GM21423 (cell line): ENCODE measurements around the gene L3MBTL1.
"Not testable (repeated sequence)": the region's sequence is repeated elsewhere in the genome, so short reads cannot be mapped to it uniquely, and the experiment has no call there.

Experiments
- ATAC-seq: cut with Tn5 transposase; IDR thresholded peaks from one replicate; pipeline ENCODE4 v1.9.1; 2021; ENCODE audit warnings: mild to moderate bottlenecking, moderate library complexity; ENCODE audit not compliant: unreplicated experiment

Gene L3MBTL1

DNA sequence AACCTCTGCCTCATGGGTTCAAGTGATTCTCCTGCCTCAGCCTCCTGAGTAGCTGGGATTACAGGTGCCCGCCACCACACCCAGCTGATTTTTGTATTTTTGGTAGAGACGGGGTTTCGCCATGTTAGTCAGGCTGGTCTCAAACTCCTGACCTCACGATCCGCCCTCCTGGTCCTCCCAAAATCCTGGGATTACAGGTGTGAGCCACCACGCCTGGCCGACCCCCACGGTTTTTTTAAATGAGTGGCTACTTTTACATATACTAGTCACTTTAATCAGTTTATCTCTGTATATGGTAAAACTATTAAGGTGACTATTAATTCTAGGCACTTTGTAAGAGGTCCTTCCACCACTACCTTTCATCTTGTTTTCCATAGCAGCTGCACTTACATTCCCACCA lies 5.5 kb upstream of the L3MBTL1 start:
- ATAC-seq, result not testable (repeated sequence)

DNA sequence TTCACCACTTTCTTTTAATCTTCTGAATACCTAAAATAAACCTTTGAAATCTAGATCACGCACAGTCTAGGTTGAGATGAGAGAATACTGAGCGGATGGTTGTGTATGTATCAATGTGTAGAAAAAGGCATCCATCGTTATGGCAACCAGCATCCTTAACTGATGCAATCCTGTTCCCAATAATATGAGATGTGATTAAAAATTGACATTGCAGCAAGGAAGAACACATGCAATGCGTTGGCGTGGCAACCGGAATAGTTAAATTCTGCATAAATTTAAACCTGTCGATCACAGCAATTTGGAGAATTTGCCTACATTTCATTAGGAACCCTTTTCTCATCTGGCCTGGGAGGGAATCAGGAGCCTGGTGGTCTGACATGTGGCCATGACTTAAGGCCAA lies 1.3 kb upstream of the L3MBTL1 start:
- ATAC-seq, result no peak

DNA sequence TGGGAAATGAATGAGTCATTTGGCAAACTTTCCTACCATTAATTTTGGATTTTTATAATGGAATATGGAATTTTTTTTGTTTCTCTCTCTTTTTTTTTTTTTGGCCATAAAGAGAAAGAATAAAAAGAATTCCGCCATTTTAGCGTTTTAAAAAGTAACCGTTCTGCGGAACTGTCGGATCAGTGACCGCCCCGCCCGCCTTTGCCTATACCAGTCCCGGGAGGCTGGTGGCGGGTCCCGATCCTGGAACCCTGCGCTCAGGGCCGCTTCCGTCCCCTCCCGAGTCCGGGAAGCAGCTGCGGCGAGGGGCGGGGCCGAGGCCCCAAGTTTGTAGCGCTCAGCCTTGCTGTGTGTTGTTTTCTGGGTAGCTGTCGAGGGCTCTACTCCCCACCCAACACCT lies 609 bp downstream of the L3MBTL1 start:
- no peak for ATAC-seq

DNA sequence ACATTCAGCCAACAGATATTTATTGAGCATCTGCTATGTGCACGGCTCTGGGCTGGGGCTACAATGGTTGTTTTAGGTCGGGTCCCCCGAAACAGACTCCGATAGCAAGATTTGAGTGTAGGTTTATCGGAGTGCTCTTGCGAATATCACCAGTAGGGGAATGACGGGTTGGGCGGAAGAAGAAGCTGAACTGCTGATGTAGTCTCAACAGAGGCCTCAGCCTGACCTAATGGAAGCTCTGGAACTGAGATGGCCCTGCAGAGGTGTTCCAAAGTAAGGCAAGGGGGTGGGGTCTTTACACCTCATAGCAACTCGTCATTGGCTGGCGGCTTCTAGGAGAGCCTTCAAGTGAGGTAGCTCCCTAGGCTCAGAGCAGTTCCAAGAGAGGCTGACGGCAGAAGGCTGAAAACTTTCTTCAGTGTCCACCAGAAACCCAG lies 1.1 kb downstream of the L3MBTL1 start:
- no peak for ATAC-seq

DNA sequence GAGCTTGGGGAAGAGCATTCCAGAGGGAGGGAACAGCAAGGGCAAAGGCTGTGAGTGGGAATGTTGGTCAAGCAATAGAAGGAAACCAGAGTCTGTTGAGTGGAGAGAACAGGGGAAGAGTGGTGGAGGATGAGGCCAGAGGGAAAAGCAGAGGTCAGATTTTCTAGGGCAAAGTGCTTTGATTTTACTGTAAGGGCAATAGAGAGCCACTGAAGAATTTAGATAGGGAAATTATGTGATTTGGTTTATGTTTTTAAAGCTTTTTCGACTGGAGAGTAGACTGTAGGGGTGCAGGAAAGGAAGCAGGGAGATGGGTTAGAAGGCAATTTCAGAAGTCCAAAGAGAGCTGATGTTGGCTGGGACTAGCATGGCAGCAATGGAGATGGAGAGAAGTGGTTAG lies 4.4 kb downstream of the L3MBTL1 start:
- no peak for ATAC-seq

DNA sequence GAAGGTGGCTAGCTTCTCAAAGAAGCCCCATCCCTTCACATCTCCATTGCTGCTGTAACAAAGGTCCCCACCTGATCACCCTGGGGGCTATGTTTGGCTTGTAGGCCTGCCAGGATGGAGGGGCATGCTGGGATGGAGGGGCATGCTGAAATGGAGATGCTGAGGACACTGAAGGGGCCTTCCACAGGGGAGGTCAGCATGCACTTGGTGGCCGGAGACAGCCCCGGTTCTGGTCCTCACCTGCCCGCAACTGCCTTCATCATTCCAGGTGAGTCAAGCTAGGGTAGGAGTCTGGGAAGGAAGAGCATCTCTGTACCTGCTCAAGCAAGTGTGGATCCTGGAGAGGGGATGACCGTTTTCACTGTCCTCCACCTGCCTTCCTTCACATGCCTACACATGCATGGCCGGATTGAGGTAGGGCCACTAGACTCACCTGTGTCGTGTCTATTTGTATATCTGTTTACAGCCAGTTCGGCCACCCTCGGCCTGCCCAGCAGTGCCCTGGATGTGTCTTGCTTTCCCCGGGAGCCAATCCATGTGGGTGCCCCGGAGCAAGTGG lies 6.0 kb downstream of the L3MBTL1 start:
- ATAC-seq, result no peak

DNA sequence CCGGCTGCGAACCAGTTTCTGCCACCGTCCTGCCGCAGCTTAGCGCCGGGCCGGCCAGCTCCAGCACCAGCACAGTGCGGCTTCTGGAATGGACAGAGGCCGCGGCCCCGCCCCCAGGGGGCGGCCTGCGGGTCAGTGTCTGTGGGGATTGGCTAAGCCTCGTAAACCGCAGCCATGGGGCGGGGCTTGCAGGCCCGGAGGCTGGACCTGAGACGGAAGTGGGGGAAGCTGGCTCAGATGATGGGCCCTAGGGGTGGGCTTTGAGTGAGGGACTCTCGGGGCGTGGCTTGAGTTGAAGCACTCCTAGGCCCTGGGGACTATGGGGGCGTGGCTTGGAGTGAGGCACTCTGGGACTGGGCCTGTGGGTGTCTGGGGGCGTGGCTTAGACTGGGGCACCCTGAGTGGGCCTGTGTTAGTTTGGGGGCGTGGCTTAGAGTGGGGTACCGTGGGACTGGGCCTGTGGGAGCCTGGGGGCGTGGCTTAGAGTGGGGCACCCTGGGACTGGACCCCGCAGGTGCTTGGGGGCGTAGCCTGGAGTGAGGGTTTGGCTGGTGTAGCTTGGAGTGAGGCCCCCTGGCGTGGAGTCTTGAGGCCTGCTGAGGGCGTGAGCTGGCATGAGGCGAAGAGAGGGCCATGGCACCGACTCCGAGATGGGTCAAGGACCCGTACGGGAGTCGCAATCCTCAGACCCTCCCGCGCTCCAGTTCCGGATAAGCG lies 6.6 kb downstream of the L3MBTL1 start:
- peak; percentile 80 for ATAC-seq

DNA sequence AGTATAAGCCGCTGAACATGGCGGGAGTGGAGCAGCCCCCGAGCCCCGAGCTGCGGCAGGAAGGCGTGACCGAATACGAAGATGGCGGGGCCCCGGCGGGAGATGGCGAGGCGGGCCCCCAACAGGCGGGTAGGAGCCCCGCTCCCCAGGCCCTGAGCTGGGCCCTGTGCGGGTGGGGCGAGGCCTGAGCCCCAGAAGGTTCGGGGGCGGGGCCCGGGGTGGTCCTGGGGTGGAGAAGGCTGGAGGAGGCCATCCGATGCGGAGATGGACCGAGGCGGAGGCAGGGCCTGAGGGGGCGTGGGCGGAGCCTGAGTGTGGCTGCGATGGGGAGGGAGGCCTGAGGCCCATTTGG lies 7.1 kb downstream of the L3MBTL1 start:
- peak; percentile 13 for ATAC-seq

DNA sequence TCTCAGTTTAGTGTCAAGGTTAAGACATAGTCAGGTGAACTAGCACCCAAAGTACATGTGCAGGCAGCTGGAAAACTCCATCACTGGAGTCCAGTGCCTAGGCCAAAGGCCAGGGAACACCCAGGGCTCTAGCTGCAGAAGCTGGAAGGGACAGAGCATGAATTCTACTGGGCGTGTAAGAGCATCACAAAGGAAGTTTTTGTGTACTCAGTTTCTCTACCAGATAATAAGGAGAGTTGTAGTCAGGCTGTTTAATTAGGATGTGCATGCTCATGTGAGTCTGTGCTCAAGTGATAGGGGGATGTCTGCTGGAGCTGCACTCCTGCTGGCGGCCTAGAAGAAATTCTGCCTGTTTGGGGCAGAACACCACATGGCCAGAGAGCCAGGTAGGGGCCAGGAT lies 8.1 kb downstream of the L3MBTL1 start:
- no peak for ATAC-seq

DNA sequence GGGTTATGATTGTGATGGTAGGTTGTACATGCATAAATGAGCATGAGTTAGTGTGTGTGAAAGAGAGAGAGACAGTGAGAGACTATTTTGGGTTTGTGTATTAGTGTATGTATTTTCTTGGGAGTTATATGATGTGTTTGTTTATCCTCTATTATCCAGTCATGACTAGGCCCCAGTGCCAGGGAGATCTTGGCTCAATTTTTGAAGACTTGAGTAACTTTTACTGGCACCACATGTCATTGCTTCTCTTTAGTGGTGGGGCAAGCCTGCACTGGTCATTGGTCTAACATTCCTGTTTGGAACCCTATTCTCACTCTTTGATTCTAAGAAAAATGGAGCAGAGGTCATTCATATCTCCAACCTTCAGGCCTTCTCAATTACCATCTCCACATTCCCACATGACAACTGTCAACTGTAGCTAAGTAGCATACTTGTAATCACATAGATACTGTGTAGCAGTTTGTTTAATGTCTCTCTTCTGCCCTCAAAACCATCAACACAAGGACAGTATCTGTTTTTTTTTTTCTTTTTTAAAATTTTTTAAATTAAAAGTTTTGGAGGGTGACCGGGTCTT lies 8.8 kb downstream of the L3MBTL1 start:
- ATAC-seq, result no peak

DNA sequence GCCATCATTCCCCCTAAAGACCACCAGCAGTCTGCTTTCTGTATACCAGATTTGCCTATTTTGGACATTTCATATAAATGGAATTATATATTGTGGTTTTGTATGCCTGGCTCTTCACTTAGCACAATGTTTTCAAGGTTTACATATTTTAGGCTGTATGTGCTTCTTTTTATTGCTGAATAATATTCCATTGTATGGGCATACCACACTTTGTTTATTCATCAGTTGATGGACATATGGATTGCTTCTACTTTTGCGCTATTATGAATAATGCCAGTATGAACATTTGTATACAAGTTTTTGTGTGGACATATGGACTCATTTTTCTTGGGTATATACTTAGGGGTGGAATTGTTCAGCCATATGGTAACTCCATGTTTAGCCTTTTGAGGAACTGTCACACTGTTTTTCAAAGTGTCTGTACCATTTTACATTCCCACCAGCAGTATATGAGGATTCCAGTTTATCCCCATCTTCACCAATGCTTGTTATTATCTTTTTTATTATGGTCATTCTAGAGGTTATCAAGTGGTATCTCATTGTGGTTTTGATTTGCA lies 12.7 kb downstream of the L3MBTL1 start:
- no peak for ATAC-seq

DNA sequence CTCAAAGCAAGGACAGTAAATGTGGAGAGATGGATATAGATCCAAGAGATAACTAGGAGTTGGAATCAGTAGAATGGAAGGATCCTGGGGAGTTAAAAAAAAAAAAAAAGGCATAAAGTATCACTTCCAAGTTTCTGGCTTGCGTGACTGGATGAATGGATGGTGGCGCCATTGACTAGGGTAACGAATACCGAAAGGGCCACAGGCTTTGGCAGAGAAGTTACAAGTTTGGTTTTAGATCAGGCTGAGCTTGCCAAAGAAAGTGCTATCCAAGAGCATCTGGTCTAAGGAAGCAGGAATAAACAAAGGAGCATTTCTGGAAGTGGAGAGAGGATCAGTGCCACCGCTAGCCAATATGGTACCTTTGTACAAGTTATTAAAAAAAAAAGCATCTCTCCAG lies 17.5 kb downstream of the L3MBTL1 start:
- no peak for ATAC-seq

DNA sequence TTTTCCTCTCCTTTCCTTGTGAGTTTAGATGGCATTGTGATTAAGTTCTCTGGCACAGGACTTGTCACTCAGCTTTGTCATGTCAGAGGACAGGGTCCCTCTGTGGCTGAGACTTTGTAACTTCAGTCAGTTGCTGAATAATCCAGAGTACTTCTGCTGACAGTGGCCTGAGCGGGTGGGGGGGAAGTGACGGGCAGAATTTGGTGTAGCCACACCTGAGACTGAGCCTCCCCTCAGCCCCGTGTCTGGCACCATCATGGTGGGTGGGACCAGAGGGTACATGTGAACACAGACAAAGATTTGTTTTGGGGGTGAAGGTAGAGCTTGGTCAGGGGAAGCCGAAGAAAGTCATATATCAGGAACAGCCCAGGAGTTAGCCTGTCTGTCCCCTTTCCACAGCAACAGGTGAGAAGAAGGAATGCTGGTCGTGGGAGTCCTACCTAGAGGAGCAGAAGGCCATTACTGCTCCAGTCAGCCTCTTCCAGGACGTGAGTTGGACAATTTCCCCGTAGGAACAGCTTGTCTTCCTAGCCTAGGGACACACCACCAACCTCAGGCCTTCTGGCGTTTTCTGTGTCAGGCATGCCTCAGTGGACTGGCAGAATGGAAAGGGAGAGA lies 20.9 kb downstream of the L3MBTL1 start:
- no peak for ATAC-seq

DNA sequence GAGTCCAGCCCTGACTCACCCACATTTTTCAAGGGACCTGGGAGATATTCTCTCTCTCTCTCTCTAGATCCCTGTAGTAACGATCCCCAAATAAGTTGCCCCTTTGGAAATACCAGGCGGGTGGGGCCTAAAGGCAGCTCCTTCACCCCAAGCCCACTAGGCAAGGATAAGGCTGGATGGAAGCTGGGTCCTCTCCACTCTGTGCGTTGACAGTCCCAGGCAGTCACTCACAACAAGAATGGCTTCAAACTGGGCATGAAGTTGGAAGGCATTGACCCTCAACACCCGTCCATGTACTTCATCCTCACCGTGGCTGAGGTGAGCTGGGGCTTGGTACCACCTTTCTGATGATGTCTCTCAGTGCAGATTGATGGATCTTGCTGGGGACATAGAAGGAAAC lies 21.6 kb downstream of the L3MBTL1 start:
- no peak for ATAC-seq

DNA sequence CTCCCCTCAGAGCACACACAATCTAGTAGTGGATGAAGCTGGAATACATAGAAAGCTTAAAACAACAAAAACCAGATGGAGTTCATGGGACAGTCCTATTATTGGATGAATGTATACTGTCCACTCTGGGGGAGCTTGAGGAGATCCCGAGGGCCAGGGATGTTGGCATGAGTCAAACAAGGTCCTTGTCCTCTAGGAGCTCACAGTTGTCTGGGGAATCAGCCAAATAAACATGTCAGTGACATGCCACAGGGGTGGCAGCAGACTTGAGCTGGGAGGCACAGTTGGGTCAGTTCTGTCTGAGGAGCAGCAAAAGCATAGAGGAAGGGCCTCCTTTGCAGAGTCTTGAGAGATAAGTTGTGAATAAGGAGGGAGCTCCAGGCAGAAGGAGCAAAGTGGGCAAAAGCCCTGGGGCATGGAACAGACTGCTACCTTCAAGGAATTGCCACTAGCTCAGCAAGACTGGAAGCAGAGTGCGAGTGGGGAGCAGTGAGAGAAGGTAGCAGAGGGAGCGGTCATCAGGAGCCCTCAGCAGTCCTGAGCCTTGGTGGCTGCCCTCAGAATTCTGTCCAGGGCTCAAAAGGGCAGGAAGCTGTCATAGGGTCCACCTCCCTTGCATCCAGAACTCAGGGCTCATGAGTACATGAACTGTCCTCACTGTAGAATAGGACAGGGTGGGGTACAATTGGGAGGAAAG lies 22.1 kb downstream of the L3MBTL1 start:
- no peak for ATAC-seq

DNA sequence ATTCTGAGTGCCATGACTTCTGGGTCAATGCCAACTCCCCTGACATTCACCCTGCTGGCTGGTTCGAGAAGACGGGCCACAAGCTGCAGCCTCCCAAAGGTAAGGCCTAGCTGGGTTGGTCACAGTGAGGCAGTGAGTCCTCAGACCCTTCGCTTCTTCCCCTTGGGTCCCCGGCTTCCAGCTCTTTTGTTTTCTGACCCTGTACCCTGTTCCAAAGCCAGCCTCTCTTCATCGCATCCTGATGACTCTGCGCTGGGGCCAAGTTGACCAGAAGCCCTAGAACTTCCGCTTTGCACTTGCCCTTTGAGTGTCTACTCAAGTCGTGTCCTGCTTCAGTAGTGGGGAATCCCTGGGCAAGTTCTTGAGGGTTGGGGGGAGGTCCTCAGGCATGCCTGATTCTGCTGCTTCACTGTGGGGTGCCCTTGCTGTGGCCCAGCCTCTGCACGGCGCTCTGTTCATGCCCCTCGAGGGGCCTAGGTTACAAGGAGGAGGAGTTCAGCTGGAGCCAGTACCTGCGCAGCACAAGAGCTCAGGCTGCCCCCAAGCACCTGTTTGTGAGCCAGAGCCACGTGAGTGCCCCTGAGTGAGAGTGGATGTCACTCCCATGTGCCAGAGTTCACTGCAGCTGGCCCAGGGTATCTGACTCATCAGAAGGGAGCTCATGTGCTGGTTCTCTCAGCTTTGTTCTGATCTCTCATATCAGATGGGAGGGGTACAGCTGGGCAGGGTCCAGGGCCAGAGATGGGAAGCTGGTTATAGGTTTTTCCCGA lies 23.0 kb downstream of the L3MBTL1 start:
- no peak for ATAC-seq

DNA sequence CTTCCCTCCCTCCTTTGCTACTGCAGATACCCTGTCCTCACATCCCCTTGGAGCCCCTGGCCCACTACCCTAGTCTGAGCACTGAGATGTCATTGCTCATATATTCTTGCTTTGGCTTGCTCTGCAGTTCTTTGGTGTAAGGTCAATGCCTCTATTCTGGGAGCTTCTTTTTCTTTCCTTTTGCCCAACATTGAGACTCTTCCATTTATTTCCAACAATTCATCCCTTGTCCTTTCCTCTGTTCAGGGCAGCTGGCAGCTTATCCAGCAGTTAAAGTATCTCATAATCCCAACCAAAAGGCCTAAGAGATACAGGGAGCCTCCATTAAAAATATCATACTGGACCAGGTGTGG lies 23.6 kb downstream of the L3MBTL1 start:
- no peak for ATAC-seq

DNA sequence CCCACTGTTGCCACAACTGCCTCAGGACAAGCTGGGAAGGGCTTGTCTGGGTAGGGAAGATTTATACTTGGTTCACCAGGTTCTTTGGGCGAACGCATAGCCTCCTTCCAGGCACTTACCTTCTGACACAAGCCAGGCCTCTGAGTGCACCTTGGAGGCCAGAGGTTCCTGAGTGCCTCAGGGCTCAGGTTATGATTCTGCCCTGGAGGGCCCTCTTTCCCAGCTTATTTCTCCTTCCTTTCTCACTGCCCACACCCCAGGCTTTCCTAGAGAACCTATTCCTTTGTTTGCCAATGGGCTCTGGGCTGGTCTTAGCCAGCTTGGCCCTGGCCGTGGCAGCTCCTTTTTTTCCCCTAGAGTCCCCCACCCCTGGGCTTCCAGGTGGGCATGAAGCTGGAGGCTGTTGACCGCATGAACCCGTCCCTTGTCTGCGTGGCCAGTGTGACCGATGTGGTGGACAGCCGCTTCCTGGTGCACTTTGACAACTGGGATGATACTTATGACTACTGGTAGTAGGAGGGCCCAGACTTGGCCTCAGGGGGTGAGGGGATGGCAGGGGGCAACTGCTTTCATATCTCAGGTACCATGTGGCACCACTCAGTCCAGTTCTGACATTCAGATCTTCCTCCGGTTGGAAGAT lies 25.0 kb downstream of the L3MBTL1 start:
- ATAC-seq, result no peak

DNA sequence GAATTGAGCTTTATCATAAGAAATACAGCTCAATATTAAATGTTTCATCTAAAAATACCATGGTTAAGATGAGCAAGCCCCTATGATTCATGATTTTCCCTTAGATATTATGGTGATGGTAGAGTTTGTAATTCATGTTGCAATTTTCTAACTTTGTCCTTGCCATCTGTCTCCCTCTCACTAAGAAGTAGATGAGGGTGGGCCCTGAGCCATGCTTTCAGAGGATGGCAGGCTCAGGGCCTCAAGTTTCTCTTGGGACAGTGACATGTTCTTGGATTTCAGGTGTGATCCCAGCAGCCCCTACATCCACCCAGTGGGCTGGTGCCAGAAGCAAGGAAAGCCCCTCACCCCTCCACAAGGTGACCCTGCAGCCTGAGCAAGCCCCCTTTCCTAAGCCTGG lies 25.6 kb downstream of the L3MBTL1 start:
- no peak for ATAC-seq

DNA sequence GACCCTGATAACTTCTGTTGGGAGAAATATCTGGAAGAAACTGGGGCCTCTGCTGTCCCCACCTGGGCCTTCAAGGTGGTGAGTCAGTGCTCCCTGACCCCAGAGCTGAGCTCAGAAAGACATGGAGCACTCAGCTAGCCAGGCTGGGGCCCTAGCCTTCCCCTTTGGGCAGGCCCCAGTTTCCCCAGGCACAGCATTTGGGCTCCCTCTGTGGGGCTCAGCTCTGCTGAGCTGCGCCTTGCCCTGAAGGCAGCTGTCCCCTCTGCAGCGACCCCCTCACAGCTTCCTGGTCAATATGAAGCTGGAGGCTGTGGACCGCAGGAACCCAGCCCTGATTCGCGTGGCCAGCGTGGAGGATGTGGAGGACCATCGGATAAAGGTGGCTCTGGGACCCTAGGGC lies 26.5 kb downstream of the L3MBTL1 start:
- no peak for ATAC-seq
